NCI-H226 (cell line): ENCODE results near the gene TNFRSF1B.

Experiments
- DNase-seq: peaks from one replicate; pipeline ENCODE4 v3.0.0-alpha.2; 2015

The TNFRSF1B gene

DNA sequence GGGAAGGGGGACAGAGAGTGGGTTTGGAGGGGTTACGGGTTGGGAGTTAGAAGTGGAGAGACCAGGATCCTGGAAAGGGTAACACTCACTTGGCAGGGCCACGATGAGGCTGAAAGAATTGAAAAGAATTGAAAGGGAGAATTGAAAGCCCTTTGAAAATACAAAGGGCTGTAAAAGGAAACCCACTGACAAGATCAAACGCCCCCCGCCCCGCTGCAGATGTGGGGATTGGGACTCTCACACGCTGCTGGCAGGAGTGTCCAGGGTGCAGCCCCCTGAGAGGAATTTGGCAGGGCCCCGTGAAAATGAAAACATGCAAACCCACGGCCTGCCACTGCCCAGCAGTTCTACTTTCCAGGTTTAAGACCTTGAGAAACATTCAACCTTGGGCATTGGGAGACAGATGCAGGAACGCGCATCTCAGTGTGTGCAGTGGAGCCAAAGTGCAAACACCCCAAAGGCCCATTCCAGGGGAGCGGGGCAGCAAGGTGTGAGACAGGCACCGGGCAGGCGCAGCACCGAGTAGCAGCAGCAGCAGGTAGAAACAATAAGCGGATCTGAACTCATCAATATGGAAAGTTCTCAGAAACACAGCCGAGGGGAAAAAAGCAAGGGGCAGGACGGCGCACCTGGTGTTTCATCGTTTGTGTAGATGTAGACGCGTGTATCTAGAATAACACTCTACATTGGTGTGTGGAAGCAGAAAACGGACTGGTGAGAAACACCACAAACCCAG lies 8.3 kb upstream of the TNFRSF1B start:
- DNase-seq = no peak

DNA sequence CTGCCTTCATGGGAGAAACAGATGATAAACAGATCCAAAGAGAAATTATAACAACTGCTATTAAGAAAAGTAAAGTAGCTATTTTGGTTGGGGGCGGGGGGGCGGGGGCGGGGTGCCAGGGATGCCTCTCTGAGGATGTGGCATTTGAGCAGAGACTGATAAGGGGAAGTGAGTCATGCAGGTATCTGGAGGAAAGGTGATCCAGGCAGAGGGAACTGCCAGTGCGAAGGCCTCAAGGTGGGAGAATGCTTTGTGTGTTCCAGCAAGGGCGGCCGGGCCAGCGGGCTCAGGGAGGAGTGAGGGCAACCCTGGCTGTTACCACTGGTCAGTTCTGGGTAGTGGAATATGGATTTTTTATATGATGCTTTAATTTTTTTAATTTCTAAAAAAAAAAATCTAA lies 7.0 kb upstream of the TNFRSF1B start:
- peak; percentile 18 for DNase-seq

DNA sequence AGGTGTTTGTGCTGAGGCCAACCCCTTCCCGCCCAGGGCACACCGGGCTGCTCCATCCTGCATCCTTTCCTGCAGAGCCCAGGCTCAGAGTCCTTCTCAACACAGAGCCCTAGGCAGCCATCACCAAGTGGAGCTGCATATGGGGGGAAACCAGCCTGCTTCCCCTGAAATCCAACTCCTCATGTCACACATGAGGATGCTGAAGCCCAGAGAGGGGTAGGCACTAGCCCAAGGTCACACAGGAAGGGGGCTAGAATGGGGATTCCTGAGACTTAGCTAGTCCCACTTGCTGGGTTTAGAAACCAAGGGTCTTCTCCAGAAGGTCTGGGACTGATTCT lies 5.5 kb upstream of the TNFRSF1B start:
- no peak for DNase-seq

DNA sequence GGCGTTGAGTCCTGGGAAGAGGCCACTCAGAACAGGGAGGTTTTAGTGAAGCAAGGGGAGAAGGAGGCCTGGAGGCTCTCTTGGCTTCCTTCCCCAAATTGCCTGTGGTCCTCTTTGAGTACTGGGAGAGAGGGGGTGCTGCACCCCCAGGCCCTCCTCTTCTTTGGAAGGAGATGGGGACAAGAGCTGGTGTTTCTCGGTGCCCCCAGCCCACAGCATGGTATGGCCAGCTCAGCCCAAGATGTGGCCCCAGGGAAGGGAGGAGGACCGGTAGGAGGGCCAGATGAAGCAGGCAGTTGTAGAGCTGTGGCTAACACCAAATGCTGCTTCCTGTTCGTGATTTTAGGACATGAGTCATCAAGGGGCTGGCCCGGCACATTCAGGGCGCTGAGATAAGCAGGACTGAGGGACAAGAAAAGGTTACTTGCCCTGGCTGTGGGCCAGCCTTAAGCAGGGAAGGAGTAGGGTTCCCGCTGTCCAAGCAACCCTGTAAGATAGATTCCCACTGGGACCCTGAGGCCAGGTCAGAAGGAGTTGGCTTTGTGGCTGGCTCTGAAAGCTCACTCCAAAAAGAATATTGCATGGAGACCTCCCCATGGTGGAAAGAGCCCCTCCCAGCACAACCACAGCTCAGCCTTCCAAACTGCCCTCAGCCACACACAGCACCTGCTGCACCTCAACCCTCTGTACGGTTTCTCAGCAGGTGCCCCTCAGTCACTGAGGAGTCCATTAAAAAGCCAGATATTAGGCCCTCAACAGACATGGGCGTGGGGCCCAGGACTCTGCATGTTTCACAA lies 4.9 kb upstream of the TNFRSF1B start:
- DNase-seq = peak; percentile 91

DNA sequence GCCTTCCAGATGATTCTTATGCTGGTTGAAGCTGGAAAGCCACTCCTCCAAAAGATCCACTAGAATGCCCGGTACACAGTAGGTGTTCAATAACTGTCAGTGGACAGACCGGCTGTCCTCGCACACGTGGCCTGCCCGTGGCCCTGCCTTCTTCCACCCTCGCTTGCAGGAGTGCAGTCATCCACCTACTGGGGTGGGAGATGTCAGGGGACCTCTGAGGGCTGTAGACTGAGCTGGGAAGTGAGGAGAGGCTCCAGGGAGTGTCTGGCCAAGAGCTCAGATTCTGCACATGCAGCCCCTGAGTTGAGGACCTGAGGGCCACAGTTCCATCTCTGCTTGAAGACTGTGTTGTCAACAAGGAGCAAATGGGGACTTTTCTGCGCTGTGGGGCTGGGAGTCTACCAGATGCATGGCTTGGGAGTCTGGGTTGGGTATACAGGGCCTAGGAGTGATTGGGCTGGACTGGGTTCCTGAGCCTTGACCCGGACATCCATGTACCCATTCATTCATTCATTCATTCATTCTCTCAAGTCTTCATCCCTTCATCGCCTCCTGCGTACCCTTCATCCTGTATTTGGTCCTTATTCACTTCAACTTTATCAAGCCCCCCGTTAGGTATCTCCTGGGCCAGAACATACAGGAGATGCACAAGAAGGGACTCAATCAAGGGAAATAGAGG lies 4.2 kb upstream of the TNFRSF1B start:
- no peak for DNase-seq

DNA sequence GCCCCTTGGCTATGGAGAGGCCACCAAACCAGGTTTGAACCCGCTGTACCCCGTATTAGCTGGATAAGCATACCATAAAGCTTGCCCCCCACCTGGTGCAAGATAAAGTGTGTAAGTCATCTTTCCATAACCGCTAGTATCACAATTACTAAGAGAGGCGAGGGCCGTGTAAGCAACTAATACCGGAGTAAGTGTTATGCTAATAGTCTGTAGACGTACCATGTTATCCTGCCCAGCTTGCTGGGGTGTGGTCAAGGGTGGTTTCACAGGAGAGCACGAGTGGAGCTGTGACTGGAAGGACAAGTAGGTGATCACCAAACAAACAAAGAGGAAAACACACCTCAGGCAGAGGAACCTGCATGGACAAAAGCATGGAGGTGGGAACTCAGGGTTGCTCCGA lies 3.6 kb upstream of the TNFRSF1B start:
- no peak for DNase-seq

DNA sequence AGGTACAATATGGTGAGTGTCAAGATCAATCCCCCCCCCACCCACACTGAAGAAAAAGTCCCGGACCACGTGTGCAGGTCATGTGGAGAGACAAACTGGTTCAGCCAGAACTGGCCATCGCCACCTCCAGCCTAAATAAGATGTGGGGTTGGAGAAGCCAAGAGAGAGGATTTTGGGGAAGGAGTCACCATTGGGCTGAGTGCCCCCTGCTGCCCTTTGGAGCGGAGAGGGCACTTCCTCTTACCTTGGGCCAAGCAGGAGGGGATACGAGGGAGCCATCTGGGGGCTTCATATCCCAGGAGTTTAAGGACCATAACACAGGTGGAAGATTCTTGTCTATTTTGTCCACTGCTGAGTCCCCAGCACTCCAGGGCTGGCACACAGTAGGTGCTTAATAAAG lies 2.6 kb upstream of the TNFRSF1B start:
- DNase-seq = no peak

DNA sequence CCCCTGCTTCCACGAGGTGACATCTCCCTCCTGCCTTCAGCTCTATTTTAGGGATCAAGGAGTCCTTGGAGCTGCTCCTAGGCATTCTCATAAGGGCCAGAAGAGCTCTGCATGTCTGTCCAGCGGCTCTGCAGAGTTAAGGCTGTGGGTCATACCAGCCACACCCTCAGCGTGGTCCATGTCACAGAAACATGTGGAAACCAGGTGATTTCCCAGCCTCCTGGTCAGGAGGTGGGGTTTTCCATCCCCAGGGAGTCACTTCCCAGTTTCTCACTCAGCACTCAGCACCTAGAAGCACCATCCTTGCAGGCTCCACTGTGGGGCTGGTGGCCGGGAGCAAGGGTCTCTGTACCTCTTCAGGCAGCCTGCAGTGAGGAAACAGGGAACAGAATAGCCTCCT lies 1.4 kb upstream of the TNFRSF1B start:
- DNase-seq = no peak

DNA sequence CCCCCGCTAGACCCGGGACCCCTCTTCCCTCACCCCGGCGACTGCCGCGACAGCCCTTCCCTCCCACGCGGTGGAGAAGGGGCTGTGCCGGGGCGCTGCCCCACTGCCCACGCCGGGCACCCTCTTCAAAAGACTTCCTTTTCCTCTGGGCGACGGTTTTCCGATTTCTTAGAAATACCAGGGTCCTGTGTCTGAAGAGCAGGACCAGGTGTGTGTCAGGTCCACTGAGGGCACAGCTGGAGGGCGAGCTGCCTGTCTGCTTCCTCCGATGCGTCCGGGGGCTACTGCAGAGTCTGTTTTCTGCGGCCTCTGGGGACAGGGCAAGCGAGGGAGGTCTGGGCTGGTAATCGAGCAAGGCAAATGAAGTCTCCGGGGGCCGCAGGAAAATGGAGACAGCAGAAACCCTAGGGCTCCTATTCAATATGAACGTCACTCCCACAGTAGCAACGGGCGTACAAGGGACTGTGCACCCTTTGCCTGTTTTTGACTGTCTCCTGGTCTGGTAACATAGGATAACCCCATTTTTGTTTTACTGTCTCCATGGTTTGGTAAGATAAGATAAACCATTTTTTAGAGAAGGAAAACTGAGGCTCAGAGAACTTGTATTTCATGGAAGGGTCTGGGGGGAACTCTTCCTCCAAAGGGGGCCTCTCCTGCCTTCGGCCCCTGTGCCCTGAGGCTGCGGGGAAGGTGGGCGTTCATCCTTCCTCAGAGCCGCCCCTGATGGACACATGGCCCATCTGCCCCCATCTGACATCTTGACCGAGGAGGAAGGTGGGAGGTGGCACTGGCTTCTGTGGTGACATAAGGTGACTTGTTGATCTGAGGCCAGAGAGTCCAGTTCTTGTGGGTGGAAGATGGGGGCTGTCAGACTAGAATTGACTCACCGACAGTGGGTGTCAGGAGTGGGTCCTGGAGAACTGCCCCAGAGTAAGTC lies 970 bp downstream of the TNFRSF1B start:
- no peak for DNase-seq

DNA sequence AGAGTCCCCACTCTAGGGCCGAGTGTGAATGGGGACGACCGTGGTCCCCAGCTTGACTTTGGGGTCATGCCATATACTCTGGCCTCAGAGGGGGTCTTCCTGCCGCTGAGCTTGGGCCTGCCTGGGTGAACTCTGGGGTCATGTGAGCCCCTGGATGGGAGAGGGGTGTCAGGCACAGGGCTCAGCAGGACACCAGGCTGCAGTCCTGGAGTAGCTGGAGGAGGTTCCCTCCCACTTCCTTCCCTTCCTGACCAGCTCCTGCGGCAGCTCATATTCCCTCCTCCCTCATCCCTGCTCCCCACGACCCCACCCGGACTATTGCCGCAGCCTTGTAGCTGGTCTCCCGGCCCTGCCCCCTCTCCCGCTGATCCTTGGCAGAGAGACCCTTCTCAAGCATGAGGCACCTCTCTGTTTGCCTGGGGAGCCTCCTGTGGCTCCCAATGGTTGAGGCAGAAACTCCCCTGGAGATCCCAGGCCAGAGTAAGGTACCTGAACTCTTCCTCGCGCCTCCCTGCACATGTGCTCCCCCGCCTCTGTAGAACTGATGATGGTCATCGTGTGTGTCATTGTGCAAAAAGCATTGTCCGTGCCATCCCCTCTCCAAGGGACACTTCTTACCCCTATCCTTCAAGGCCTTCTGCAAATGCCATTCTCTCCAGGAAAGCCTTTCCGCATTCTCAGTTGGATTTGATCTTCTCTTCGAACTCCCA lies 1.8 kb downstream of the TNFRSF1B start:
- DNase-seq = no peak

DNA sequence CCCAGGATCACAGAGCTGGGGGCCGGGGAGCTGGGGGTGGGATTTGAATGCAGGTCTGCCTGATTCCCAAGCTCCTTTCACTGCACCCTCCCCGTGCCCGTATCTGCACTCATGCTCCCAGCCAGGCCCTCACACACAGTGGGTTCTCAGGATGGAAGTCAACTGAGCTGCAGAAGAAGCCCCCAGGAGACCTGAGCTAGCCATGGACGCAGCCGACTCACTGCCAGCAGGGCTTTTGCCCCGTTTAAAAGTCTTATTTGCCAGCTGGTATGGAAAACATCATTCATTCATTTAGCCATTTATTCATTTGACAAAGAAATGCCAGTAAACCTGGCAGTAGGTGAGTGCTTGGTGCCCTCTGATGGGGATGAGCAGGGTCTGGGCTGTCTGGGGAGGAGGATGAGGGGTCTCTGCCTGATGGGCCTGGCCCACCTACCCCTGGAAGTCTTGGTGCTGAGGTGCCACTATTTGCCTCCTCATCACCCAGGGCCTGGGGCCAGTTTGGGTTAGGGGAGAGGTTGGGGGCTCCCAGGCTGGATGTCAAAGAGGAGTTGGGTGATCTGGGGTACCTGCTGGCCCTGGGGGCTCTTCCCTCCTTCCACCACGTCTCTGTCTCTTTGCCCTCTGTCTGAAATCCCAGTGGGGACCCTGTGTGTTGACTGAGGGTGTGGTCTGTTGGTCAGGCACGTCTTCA lies 2.8 kb downstream of the TNFRSF1B start:
- DNase-seq = no peak

DNA sequence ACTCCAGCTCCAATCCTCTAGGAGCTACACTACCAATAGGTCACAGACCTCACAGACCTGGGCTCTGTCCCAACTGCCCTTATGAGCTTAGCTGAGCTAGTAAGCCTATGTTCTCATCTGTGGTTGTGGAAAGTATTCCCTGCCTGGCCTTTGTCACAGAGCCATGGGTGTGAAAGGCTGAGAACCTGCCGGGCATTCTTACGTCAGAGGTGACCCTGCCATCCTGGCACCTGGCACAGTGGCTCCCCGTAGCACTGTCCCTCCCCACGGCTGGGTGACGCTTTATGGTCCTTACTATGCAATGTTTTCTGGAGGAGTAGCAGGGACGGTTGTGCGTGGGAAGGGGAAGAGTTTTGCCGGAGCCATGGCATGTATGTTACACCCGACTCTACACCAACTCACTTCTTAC lies 3.5 kb downstream of the TNFRSF1B start:
- DNase-seq = no peak

DNA sequence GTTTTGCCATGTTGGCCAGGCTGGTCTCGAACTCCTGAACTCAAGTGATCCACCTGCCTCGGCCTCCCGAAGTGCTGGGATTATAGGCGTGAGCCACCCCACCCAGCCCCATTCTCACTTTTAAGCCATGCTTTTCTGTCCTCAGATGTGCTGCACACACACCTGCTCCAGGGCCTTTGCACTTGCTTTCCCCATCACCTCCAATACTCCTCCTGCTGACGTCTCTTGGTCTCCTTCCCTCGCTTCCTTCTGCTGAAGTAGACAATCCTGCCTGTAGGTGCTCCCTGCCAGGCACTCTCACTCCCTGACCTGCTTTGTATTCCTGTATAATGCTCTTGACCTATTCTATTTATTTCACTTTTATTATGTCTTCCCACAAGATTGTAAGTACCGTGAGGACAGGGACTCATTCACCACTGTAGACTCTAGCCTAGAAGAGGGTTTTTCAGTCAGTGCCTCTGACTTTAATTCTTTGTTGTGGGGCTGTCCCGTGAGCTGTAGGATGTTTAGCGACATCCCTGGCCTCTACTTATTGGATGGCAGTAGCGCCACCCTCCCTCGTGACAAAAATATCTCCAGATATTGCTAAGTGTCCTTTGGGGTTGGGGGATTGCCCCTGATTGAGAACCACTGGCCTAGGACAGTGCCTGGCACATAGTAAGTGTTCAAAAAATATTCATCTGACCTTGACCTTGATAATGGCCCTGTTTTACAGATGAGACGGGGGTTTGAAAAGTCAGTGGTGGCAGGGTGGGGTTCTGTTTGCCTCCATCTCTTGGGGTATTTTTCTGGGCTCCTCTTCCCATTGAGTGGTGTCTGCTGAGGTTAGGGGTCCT lies 4.6 kb downstream of the TNFRSF1B start:
- no peak for DNase-seq

DNA sequence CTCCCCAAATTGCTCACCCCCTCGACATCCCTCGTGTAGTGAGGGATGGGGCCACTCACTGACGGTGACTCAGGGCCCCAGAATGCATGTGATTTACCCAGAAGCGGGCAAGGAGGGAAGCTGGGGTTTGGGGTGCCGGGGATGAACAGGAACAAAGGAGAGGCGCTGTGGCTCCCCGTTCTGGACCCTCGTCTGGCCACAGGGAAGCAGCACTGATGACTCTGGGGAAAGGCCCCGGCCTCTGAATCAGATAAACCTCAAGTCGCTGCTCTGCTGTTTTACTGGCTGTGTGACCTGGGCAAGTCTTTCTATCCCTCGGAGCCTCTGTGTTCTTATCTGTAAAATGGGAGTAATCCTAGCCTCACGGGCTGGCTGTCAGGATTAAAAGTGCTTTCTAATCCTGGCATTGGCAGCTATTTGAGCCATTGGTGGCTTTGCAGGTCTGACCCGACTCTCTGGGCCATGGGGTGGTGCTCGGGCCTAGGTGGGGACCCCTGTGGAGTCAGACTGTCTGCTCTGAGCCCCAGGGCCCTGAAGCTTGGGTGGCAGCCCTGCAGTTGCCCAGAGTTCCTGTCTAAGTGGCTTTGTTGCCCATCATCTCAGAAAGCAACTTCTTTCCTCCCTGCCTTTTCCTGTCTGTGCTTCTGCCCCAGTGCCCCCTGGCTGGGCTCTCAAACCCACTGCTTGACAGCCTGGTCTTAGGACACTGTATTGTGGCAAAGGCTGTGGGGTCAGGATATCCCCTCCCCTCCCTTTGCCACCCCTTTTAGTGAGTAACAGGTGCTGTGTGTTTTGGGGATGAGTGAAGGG lies 5.5 kb downstream of the TNFRSF1B start:
- DNase-seq = no peak

DNA sequence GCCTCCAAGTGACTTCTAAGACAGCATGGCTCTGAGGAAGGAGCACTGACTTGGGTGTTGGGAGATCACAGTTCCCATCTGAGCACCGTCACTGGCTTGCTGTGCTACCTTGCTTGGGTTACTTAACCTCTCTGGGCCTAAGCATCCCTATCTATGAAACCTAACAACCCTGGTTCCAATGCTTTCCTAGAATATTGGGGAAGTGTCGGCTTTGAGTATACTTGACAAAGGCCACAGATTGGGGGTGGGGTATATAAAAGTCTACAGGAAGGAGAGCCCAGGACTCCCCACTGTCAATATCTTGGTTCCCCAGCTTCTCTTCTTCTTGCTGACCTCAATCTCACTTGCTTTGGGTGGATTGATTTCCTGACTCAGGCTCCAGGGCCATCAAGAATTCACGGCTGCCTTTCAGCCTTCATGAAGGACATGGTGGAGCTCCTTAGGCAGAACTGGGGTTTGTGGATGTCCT lies 6.3 kb downstream of the TNFRSF1B start:
- no peak for DNase-seq

DNA sequence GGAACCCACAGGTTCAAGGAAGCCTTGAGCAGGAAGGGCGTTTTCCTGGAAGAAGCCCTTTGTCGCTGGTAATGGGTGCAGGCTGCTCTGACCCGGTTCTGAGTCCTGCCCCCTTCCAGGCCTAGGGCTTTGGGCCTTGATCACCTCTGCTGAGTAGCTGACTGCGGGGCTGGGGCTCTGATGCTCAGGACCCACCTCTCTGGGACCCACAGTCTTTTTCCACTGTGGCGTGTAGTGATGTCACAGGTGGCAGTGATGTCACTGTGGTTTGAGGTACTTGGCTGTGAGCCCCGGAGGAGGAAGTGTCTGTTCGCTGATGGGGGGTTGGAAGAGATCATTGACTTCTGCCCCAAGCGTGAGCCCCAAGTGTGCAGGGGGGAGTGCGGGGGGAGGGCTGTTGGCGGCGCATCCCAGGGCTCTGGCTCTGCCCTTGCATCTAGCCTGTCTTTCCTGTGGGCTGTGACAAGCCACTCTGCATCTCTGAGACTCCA lies 6.9 kb downstream of the TNFRSF1B start:
- no peak for DNase-seq

DNA sequence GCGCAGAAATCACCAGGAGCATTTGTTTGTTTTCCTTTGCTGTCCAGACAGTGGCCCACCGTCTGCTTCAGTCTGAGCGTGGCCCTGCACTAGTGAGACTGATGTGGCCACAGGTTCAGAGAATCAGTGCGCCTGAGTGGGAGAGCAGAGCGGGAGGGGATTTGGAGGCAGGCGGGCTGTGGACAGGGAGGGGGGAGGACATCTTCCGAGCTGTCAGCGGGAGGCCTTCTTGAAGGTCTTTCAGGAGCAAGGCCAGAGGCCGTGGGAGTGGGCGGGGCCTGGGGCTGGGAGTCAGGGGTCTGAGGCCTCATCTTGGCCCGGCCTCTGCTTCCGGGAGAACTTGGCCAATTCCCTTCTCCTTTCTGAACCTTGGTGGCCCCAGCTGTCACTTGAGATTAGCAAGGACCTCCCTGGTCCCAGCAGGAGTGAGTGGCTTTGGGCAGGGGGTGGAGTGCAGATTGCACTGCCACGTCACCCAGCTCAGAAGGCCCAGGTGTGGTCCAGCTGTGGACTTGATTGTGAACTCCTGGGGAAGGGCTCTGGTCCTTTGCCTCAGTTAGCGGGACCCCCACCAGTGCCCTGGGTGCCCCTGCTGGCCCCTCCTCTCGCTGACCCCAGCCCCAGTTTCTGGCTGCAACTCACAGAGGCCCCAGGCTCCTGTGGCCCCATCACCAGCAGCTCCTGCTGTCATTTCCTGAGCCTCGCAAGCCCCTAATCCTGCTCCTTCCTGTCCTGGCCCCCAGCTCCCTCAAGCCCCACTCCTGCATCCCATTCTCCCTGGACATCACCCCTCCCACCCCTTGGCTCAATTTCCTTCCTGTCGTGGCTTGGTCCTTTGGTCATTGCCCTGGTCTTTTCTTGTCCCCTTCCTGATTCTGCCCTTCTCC lies 8.4 kb downstream of the TNFRSF1B start:
- no peak for DNase-seq
